ENCODE results near the gene MRPL20. TPM values are rescaled to one million over a fixed set of nuclear protein-coding genes. Genes with fewer than 3 reads are reported as not detected.
A peak's percentile ranks its signal among the peaks of the same experiment; 100 is the strongest.

The MRPL20 gene
- total RNA-seq, 1 donor, result 104 TPM

- H3K4me3 ChIP-seq (ENCODE audit: low read depth, low read length), result no peak overlapping the region
- DNase-seq (ENCODE audit: low read depth), result no peak
- no peak for TF ChIP-seq CTCF (IDR thresholded peaks at IDR 0.05; ENCODE audit: insufficient read depth, low read length)
These were observed 31.7 kb upstream of the MRPL20 start for GRCh38 chr1:1438531-1439381.

GRCh38 chr1:1437904-1438376, 30.8 kb upstream of the MRPL20 start:
- no peak for TF ChIP-seq CTCF (IDR thresholded peaks at IDR 0.05; ENCODE audit: insufficient read depth, low read length)
- H3K4me3 ChIP-seq (ENCODE audit: low read depth, low read length), result no peak overlapping the region
- no peak for DNase-seq (ENCODE audit: low read depth)

GRCh38 chr1:1437033-1437903, 30.2 kb upstream of the MRPL20 start:
- no peak for DNase-seq (ENCODE audit: low read depth)
- no peak overlapping the region for H3K4me3 ChIP-seq (ENCODE audit: low read depth, low read length)
- no peak for TF ChIP-seq CTCF (IDR thresholded peaks at IDR 0.05; ENCODE audit: insufficient read depth, low read length)

- no peak for DNase-seq (ENCODE audit: low read depth)
- TF ChIP-seq CTCF (IDR thresholded peaks at IDR 0.05; ENCODE audit: insufficient read depth, low read length), result no peak
These were observed 29.5 kb upstream of the MRPL20 start for GRCh38 chr1:1436630-1437032.

GRCh38 chr1:1435911-1436629, 29.0 kb upstream of the MRPL20 start:
- H3K4me3 ChIP-seq (ENCODE audit: low read depth, low read length), result peak overlapping the region; percentile 50
- TF ChIP-seq CTCF (IDR thresholded peaks at IDR 0.05; ENCODE audit: insufficient read depth, low read length), result no peak
- DNase-seq (ENCODE audit: low read depth), result no peak

More at GRCh38 chr1:1436630-1437032, 29.5 kb upstream of the MRPL20 start:
- no peak overlapping the region for H3K4me3 ChIP-seq (ENCODE audit: low read depth, low read length)
